H9 (cell line): Measurements from ENCODE around the gene HNF1B. TPM values are rescaled to one million over a fixed set of nuclear protein-coding genes. Genes with fewer than 3 reads are reported as not detected.

Experiments
- DNase-seq: peaks from one replicate; pipeline ENCODE4 v3.0.0-alpha.2; 2017
- H2AFZ ChIP-seq: one replicate; pipeline ENCODE4 v1.6.1; 2013; ENCODE audit warnings: mild to moderate bottlenecking, low read length, control low read depth, moderate library complexity
- H2AK5ac ChIP-seq: 2 replicates; pipeline ENCODE4 v1.6.1; 2013; ENCODE audit warnings: low read length, control low read depth, mixed read lengths; ENCODE audit not compliant: insufficient read length
- H2BK120ac ChIP-seq: one replicate; pipeline ENCODE4 v1.6.1; 2013; ENCODE audit warnings: low read depth, mild to moderate bottlenecking, low read length, control low read depth, inconsistent platforms; ENCODE audit not compliant: poor library complexity, severe bottlenecking
- H2BK12ac ChIP-seq: 2 replicates; pipeline ENCODE4 v1.6.1; 2013; ENCODE audit warnings: low read length, control low read depth, mixed read lengths, low read depth; ENCODE audit not compliant: insufficient read length
- H2BK15ac ChIP-seq: 2 replicates; pipeline ENCODE4 v1.6.1; 2013; ENCODE audit warnings: low read depth, low read length, control low read depth
- H2BK20ac ChIP-seq: one replicate; pipeline ENCODE4 v1.6.1; 2013; ENCODE audit warnings: low read depth, mild to moderate bottlenecking, low read length, control low read depth, inconsistent platforms; ENCODE audit not compliant: poor library complexity, severe bottlenecking
- H2BK5ac ChIP-seq: 2 replicates; pipeline ENCODE4 v1.6.1; 2013; ENCODE audit warnings: low read length, control low read depth, mixed read lengths; ENCODE audit not compliant: insufficient read length
- H3K14ac ChIP-seq: 2 replicates; pipeline ENCODE4 v1.6.1; 2013; ENCODE audit warnings: low read length, control low read depth; ENCODE audit not compliant: insufficient read depth
- H3K18ac ChIP-seq: 2 replicates; pipeline ENCODE4 v1.6.1; 2013; ENCODE audit warnings: low read depth, mild to moderate bottlenecking, mixed read lengths, low read length, control low read depth; ENCODE audit not compliant: insufficient read length
- H3K23ac ChIP-seq: 2 replicates; pipeline ENCODE4 v1.6.1; 2013; ENCODE audit warnings: low read length, control low read depth, mixed read lengths, low read depth; ENCODE audit not compliant: insufficient read length
- H3K23me2 ChIP-seq: 2 replicates; pipeline ENCODE4 v1.6.1; 2013; ENCODE audit warnings: low read depth, mild to moderate bottlenecking, mixed read lengths, low read length, control low read depth; ENCODE audit not compliant: insufficient read length, poor library complexity, severe bottlenecking
- H3K27ac ChIP-seq: 2 replicates; pipeline ENCODE4 v1.5.1; 2013; ENCODE audit warnings: low read length, control low read depth, mixed read lengths, low read depth; ENCODE audit not compliant: insufficient read length
- H3K27me3 ChIP-seq: 2 replicates; pipeline ENCODE4 v1.6.1; 2013; ENCODE audit warnings: low read length, control low read depth, inconsistent platforms; ENCODE audit not compliant: insufficient read depth
- H3K4ac ChIP-seq: 2 replicates; pipeline ENCODE4 v1.6.1; 2013; ENCODE audit warnings: low read depth, mild to moderate bottlenecking, control low read depth, inconsistent platforms, low read length, moderate library complexity
- H3K4me1 ChIP-seq: 2 replicates; pipeline ENCODE4 v1.6.1; 2013; ENCODE audit warnings: low read length, control low read depth, inconsistent platforms; ENCODE audit not compliant: insufficient read depth
- H3K4me2 ChIP-seq: 2 replicates; pipeline ENCODE4 v1.6.1; 2013; ENCODE audit warnings: low read length, control low read depth, mixed read lengths; ENCODE audit not compliant: insufficient read length, insufficient read depth
- H3K56ac ChIP-seq: 2 replicates; pipeline ENCODE4 v1.6.1; 2013; ENCODE audit warnings: low read depth, mild to moderate bottlenecking, mixed read lengths, low read length, control low read depth; ENCODE audit not compliant: insufficient read length
- H3K79me1 ChIP-seq: 2 replicates; pipeline ENCODE4 v1.6.1; 2013; ENCODE audit warnings: low read depth, mild to moderate bottlenecking, moderate library complexity, low read length, control low read depth, inconsistent platforms; ENCODE audit not compliant: insufficient read depth, poor library complexity, severe bottlenecking
- H3K79me2 ChIP-seq: 2 replicates; pipeline ENCODE4 v1.6.1; 2013; ENCODE audit warnings: low read length, control low read depth, inconsistent platforms; ENCODE audit not compliant: insufficient read depth
- H3K9ac ChIP-seq: 2 replicates; pipeline ENCODE4 v1.6.1; 2013; ENCODE audit warnings: low read length, control low read depth, mixed read lengths; ENCODE audit not compliant: insufficient read length; ENCODE audit errors: extremely low read depth
- H3K9me3 ChIP-seq: one replicate; pipeline ENCODE4 v1.6.1; 2013; ENCODE audit warnings: low read depth, low read length, inconsistent platforms; ENCODE audit not compliant: control insufficient read depth
- H3T11ph ChIP-seq: one replicate; pipeline ENCODE4 v1.6.1; 2013; ENCODE audit warnings: mild to moderate bottlenecking, low read length, control low read depth, inconsistent platforms
- H4K20me1 ChIP-seq: one replicate; pipeline ENCODE4 v1.6.1; 2013; ENCODE audit not compliant: control insufficient read depth, insufficient read length, insufficient read depth
- H4K5ac ChIP-seq: 2 replicates; pipeline ENCODE4 v1.6.1; 2013; ENCODE audit warnings: low read depth, mild to moderate bottlenecking, mixed read lengths, low read length, control low read depth; ENCODE audit not compliant: insufficient read length
- H4K8ac ChIP-seq: replicated peaks from 2 replicates; pipeline ENCODE4 v1.6.1; 2013; ENCODE audit warnings: low read length, control low read depth, mixed read lengths, low read depth; ENCODE audit not compliant: insufficient read length
- H4K91ac ChIP-seq: 2 replicates; pipeline ENCODE4 v1.6.1; 2013; ENCODE audit warnings: low read depth, mild to moderate bottlenecking, moderate library complexity, mixed read lengths, low read length, control low read depth; ENCODE audit not compliant: insufficient read length
- H3K27ac Mint-ChIP-seq, 3 experiments: 2 replicates in 2 of 3; 3 replicates in 1 of 3; pipeline ENCODE4 v1.8.0; 2020 to 2021; ENCODE audit warnings: mixed read lengths in 3 of 3, mild to moderate bottlenecking in 1 of 3, moderate library complexity in 1 of 3
- H3K27me3 Mint-ChIP-seq: 2 replicates; pipeline ENCODE4 v1.8.0; 2021; ENCODE audit warnings: low read depth, mild to moderate bottlenecking, moderate library complexity, mixed read lengths
- H3K36me3 Mint-ChIP-seq, 3 experiments: 2 replicates in 2 of 3; 3 replicates in 1 of 3; pipeline ENCODE4 v1.8.0; 2020 to 2021; ENCODE audit warnings: low read depth in 3 of 3, mixed read lengths in 3 of 3; ENCODE audit not compliant: insufficient read depth in 1 of 3
- H3K4me1 Mint-ChIP-seq, 2 experiments: 2 replicates each; pipeline ENCODE4 v1.8.0; 2020; ENCODE audit warnings: mixed read lengths in 2 of 2
- H3K4me3 Mint-ChIP-seq, 2 experiments: 2 replicates in 1 of 2; 3 replicates in 1 of 2; pipeline ENCODE4 v1.8.0; 2020 to 2021; ENCODE audit warnings: mild to moderate bottlenecking in 2 of 2, mixed read lengths in 2 of 2, moderate library complexity in 1 of 2
- H3K9me3 Mint-ChIP-seq, 2 experiments: 2 replicates in 1 of 2; 3 replicates in 1 of 2; pipeline ENCODE4 v1.8.0; 2020; ENCODE audit warnings: mild to moderate bottlenecking in 2 of 2, mixed read lengths in 2 of 2, moderate library complexity in 1 of 2
- total RNA-seq: library from RNA; stranded (reverse); gene quantifications from 2 replicates; pipeline ENCODE4 v1.2.1, GENCODE V29; 2021
- TF ChIP-seq, protein P1 (sequence below): fragments of 200-600 bp; sonication (generic); conservative IDR thresholded peaks from 3 replicates; pipeline ENCODE4 v1.8.0; 2021; ENCODE audit warnings: antibody characterized with exemption, mild to moderate bottlenecking

The HNF1B gene
- total RNA-seq, 1 experiment from 2014 or later: not detected

- no peaks in the 10 kb centered on the region for H3K79me1 ChIP-seq
- TF ChIP-seq, protein P1, sequence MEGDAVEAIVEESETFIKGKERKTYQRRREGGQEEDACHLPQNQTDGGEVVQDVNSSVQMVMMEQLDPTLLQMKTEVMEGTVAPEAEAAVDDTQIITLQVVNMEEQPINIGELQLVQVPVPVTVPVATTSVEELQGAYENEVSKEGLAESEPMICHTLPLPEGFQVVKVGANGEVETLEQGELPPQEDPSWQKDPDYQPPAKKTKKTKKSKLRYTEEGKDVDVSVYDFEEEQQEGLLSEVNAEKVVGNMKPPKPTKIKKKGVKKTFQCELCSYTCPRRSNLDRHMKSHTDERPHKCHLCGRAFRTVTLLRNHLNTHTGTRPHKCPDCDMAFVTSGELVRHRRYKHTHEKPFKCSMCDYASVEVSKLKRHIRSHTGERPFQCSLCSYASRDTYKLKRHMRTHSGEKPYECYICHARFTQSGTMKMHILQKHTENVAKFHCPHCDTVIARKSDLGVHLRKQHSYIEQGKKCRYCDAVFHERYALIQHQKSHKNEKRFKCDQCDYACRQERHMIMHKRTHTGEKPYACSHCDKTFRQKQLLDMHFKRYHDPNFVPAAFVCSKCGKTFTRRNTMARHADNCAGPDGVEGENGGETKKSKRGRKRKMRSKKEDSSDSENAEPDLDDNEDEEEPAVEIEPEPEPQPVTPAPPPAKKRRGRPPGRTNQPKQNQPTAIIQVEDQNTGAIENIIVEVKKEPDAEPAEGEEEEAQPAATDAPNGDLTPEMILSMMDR: no peak
- H4K91ac ChIP-seq: no peak overlapping the region
- no peaks in the 10 kb centered on the region for H3K4me1 ChIP-seq
- H3K9me3 Mint-ChIP-seq: no peaks in the 10 kb centered on the region
- no peak overlapping the region for H3K56ac ChIP-seq
- peaks cover 25% of the 10 kb centered on the region for H3K27me3 Mint-ChIP-seq
- no peak overlapping the region for H2BK12ac ChIP-seq
- no peak overlapping the region for H3K4me3 Mint-ChIP-seq
- no peak overlapping the region for H2BK20ac ChIP-seq
- H3K9me3 ChIP-seq: no peaks in the 10 kb centered on the region
- no peaks in the 10 kb centered on the region for H3K36me3 Mint-ChIP-seq
- no peak overlapping the region for H2BK120ac ChIP-seq
- no peaks in the 10 kb centered on the region for H3K23me2 ChIP-seq
- H3K79me2 ChIP-seq: no peaks in the 10 kb centered on the region
- no peak overlapping the region for H2AK5ac ChIP-seq
- H3K9ac ChIP-seq: no peak overlapping the region
- H4K5ac ChIP-seq: no peak overlapping the region
- no peaks in the 10 kb centered on the region for H4K20me1 ChIP-seq
- H3K27ac ChIP-seq: no peak overlapping the region
- no peak overlapping the region for H3K27ac Mint-ChIP-seq
- H3K14ac ChIP-seq: no peak overlapping the region
- no peak for DNase-seq
- no peak overlapping the region for H3K4ac ChIP-seq
- H3K4me1 Mint-ChIP-seq: no peaks in the 10 kb centered on the region
- H3K18ac ChIP-seq: no peak overlapping the region
- H3T11ph ChIP-seq: no peak overlapping the region
- no peaks in the 10 kb centered on the region for H3K27me3 ChIP-seq
- no peak overlapping the region for H2BK5ac ChIP-seq
- no peak overlapping the region for H3K4me2 ChIP-seq
- H4K8ac ChIP-seq: no peak overlapping the region
- no peak overlapping the region for H3K23ac ChIP-seq
- no peak overlapping the region for H2BK15ac ChIP-seq
- no peak overlapping the region for H2AFZ ChIP-seq
Measured at GRCh38 chr17:37702598-37702997, 42.3 kb downstream of the HNF1B start.
